BE2C (cell line): ENCODE results near the gene TCF4.

Source experiments
- DNase-seq: peaks from one replicate; pipeline ENCODE4 v3.0.0-alpha.2; 2020
- H3K27me3 ChIP-seq: fragments of 250-450 bp; sonication (Bioruptor Pico); 2 replicates; pipeline ENCODE4 v1.5.1; 2020; ENCODE audit warnings: mild to moderate bottlenecking
- H3K36me3 ChIP-seq: fragments of 250-450 bp; sonication (Bioruptor Pico); 2 replicates; pipeline ENCODE4 v1.5.1; 2020; ENCODE audit warnings: mild to moderate bottlenecking
- H3K4me1 ChIP-seq: fragments of 250-450 bp; sonication (Bioruptor Pico); 2 replicates; pipeline ENCODE4 v1.5.1; 2020
- H3K4me3 ChIP-seq: 2 replicates; pipeline ENCODE4 v1.5.1; 2011; ENCODE audit warnings: low read depth, low read length
- H3K9me3 ChIP-seq: fragments of 250-450 bp; sonication (Bioruptor Pico); 2 replicates; pipeline ENCODE4 v1.5.1; 2020
- TF ChIP-seq, protein P1 (sequence below): IDR thresholded peaks from 2 replicates; pipeline ENCODE4 v1.5.1; 2012; ENCODE audit warnings: mild to moderate bottlenecking, low read depth, low read length

Gene TCF4

GRCh38 chr18:55179425-55179824 is 408.6 kb downstream of the TCF4 start:
- Histone ChIP-seq H3K27me3 (no peaks in the 10 kb centered on the region), H3K36me3 (no peaks in the 10 kb centered on the region), H3K9me3 (no peaks in the 10 kb centered on the region), H3K4me1 (no peaks in the 10 kb centered on the region), H3K4me3 (no peak overlapping the region)
- TF ChIP-seq, protein P1, sequence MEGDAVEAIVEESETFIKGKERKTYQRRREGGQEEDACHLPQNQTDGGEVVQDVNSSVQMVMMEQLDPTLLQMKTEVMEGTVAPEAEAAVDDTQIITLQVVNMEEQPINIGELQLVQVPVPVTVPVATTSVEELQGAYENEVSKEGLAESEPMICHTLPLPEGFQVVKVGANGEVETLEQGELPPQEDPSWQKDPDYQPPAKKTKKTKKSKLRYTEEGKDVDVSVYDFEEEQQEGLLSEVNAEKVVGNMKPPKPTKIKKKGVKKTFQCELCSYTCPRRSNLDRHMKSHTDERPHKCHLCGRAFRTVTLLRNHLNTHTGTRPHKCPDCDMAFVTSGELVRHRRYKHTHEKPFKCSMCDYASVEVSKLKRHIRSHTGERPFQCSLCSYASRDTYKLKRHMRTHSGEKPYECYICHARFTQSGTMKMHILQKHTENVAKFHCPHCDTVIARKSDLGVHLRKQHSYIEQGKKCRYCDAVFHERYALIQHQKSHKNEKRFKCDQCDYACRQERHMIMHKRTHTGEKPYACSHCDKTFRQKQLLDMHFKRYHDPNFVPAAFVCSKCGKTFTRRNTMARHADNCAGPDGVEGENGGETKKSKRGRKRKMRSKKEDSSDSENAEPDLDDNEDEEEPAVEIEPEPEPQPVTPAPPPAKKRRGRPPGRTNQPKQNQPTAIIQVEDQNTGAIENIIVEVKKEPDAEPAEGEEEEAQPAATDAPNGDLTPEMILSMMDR: no peak
- no peak for DNase-seq

DNA sequence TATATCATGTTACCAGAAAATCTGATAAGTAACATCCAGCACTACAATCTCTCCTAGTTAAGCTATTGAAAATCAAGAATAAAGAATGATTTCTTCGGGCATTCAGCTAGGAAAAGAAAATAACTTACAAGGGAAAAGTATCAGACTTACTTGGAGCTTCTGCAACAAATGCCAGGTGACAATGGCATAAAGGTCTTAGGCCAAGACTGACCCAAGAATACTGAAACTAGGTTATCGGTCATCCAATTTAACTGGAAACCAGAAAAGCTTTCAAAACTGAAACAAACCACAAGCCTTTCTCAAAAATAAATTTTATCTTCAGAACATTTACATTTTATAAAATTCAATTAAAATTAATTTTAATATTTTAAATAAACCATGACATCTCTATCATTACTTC is 414.7 kb downstream of the TCF4 start:
- Histone ChIP-seq H3K27me3 (no peaks in the 10 kb centered on the region), H3K9me3 (no peaks in the 10 kb centered on the region), H3K4me1 (no peaks in the 10 kb centered on the region), H3K36me3 (no peaks in the 10 kb centered on the region), H3K4me3 (no peak overlapping the region)
- TF ChIP-seq, protein P1: no peak
- DNase-seq: no peak
